SK-N-MC (cell line): Measurements from ENCODE around the gene PRKCB.

Source experiments
- DNase-seq: peaks from one replicate; pipeline ENCODE4 v3.0.0-alpha.2; 2011; ENCODE audit warnings: low read depth, low spot score
- H3K27ac ChIP-seq: fragments of 200-600 bp; sonication (generic); 2 replicates; pipeline ENCODE4 v1.5.1; 2016; ENCODE audit warnings: mixed run types
- H3K36me3 ChIP-seq: fragments of 200-600 bp; sonication (generic); 2 replicates; pipeline ENCODE4 v1.6.1; 2017; ENCODE audit warnings: antibody characterized with exemption, low read length, mixed read lengths; ENCODE audit not compliant: insufficient read depth
- H3K4me3 ChIP-seq: fragments of 200-600 bp; sonication (generic); 2 replicates; pipeline ENCODE4 v1.5.1; 2016
- H3K9ac ChIP-seq: fragments of 200-600 bp; sonication (generic); 2 replicates; pipeline ENCODE4 v1.8.0; 2017; ENCODE audit warnings: mixed run types, mixed read lengths; ENCODE audit not compliant: insufficient read length
- H3K9me3 ChIP-seq: fragments of 200-600 bp; sonication (generic); 2 replicates; pipeline ENCODE4 v1.6.1; 2017; ENCODE audit warnings: low read depth, mild to moderate bottlenecking, antibody characterized with exemption, low read length, moderate library complexity, mixed read lengths
- EZH2 ChIP-seq: fragments of 200-600 bp; sonication (generic); IDR thresholded peaks from one replicate; pipeline ENCODE4 v1.6.1; 2017; ENCODE audit warnings: antibody characterized with exemption
- FOXP2 ChIP-seq: optimal IDR thresholded peaks from 2 replicates; pipeline ENCODE3; 2011; ENCODE audit warnings: mild to moderate bottlenecking, moderate library complexity; ENCODE audit not compliant: insufficient read depth; ENCODE audit errors: extremely low read length, control extremely low read depth
- POLR2AphosphoS5 ChIP-seq: IDR thresholded peaks from 2 replicates; pipeline ENCODE4 v1.6.1; 2012; ENCODE audit warnings: mild to moderate bottlenecking, low read depth, low read length, borderline replicate concordance

Gene PRKCB

GRCh38 chr16:23960081-23960885 is 124.5 kb downstream of the PRKCB start:
- peaks cover 4% of the 10 kb centered on the region; the same call in 1 of the 2 replicates for H3K36me3 ChIP-seq
- no peak for DNase-seq
- H3K4me3 ChIP-seq: no peak overlapping the region
- no peaks in the 10 kb centered on the region for H3K9me3 ChIP-seq
- H3K9ac ChIP-seq: no peak overlapping the region
- H3K27ac ChIP-seq: no peak overlapping the region
- TF ChIP-seq POLR2AphosphoS5 (no peak), EZH2 (no peak), FOXP2 (no peak)

GRCh38 chr16:23962001-23962400 is 126.2 kb downstream of the PRKCB start:
- H3K9me3 ChIP-seq: no peaks in the 10 kb centered on the region
- DNase-seq: no peak
- no peak overlapping the region for H3K27ac ChIP-seq
- no peak overlapping the region for H3K9ac ChIP-seq
- TF ChIP-seq POLR2AphosphoS5: no peak
- H3K4me3 ChIP-seq: no peak overlapping the region
- peaks cover 4% of the 10 kb centered on the region; the same call in 1 of the 2 replicates for H3K36me3 ChIP-seq

GRCh38 chr16:23964136-23964535 is 128.4 kb downstream of the PRKCB start:
- peaks cover 4% of the 10 kb centered on the region; the same call in 1 of the 2 replicates for H3K36me3 ChIP-seq
- no peaks in the 10 kb centered on the region for H3K9me3 ChIP-seq
- no peak overlapping the region for H3K27ac ChIP-seq

GRCh38 chr16:23965137-23965733 is 129.5 kb downstream of the PRKCB start:
- peaks cover 4% of the 10 kb centered on the region; the same call in 1 of the 2 replicates for H3K36me3 ChIP-seq
- H3K27ac ChIP-seq: peak overlapping the region; percentile 75; the same call in 1 of the 2 replicates
- no peak overlapping the region for H3K9ac ChIP-seq
- no peaks in the 10 kb centered on the region for H3K9me3 ChIP-seq
- TF ChIP-seq EZH2 (no peak), FOXP2 (no peak), POLR2AphosphoS5 (no peak)
- no peak for DNase-seq
- H3K4me3 ChIP-seq: no peak overlapping the region

More at GRCh38 chr16:23964136-23964535, 128.4 kb downstream of the PRKCB start:
- H3K9ac ChIP-seq: no peak overlapping the region
- H3K4me3 ChIP-seq: no peak overlapping the region
- TF ChIP-seq POLR2AphosphoS5 (no peak), EZH2 (no peak), FOXP2 (no peak)
- DNase-seq: no peak

- DNase-seq: no peak
- Histone ChIP-seq H3K36me3 (peaks cover 4% of the 10 kb centered on the region; the same call in 1 of the 2 replicates), H3K4me3 (peak overlapping the region; percentile 50; the same call in 1 of the 2 replicates), H3K9me3 (no peaks in the 10 kb centered on the region), H3K27ac (peak overlapping the region; percentile 75), H3K9ac (peak overlapping the region; percentile 23)
- no peak for TF ChIP-seq FOXP2
- TF ChIP-seq POLR2AphosphoS5: no peak
- no peak for TF ChIP-seq EZH2
Observed at GRCh38 chr16:23966597-23967394, 131.0 kb downstream of the PRKCB start.

- no peak overlapping the region for H3K27ac ChIP-seq
- H3K9me3 ChIP-seq: no peaks in the 10 kb centered on the region
- TF ChIP-seq FOXP2: no peak
- no peak for TF ChIP-seq EZH2
- TF ChIP-seq POLR2AphosphoS5: no peak
- H3K9ac ChIP-seq: no peak overlapping the region
- H3K4me3 ChIP-seq: no peak overlapping the region
- peaks cover 4% of the 10 kb centered on the region; the same call in 1 of the 2 replicates for H3K36me3 ChIP-seq
- DNase-seq: no peak
Observed at GRCh38 chr16:23967775-23968174, 132.0 kb downstream of the PRKCB start.

- Histone ChIP-seq H3K9ac (no peak overlapping the region), H3K4me3 (no peak overlapping the region), H3K36me3 (peaks cover 4% of the 10 kb centered on the region; the same call in 1 of the 2 replicates), H3K9me3 (no peaks in the 10 kb centered on the region), H3K27ac (no peak overlapping the region)
- no peak for DNase-seq
- TF ChIP-seq FOXP2: no peak
- no peak for TF ChIP-seq EZH2
- no peak for TF ChIP-seq POLR2AphosphoS5
Observed at GRCh38 chr16:23968176-23968575, 132.4 kb downstream of the PRKCB start.
